Choroid plexus epithelial cell (primary cell): Measurements from ENCODE around the gene MBP.

Source experiments
- DNase-seq: peaks from one replicate; pipeline ENCODE4 v3.0.0-alpha.2; 2010; ENCODE audit warnings: low read depth
- H3K4me3 ChIP-seq: 2 replicates; pipeline ENCODE4 v1.5.1; 2011; ENCODE audit warnings: low read depth, mild to moderate bottlenecking, control low read depth, low read length, moderate library complexity
- TF ChIP-seq, protein P1 (sequence below): conservative IDR thresholded peaks from 2 replicates; pipeline ENCODE4 v1.5.1; 2011; ENCODE audit warnings: low read depth, mild to moderate bottlenecking, control low read depth, inconsistent platforms, low read length, moderate library complexity

MBP gene

DNA sequence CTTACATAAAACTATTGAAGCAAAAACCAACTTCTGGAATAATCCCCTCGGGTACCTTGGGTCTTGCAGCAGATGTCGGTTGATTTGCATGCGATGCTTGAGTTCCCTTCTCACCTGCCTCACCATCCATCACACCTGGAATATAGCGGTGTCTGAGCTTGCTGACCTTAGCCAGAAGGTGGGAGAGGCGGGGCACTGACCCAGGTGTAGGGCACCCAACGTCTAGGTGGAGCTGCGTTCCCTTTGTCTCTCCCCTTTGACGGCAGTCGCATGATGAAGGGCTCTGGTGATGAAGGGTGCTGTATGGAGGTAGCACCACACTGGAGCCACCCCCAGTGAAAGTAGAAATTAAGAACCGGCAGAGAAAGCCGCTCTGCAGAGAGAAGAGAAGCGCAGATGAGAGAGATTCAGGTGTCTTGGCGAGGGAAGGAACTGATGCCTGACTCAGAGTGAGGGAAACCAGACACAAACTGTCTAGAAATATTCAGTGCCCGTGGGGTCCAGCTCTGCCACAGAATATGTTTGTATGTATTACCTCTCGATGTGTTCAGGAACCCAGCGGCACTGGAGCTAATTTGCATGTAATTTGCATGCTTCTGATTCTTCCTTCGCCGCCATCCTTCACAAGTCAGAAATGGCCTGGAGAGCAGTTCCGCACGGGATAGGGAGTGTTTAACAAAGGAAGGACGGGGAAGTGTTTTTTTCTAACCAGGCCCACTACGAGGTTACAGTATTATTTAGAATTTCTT lies 19.4 kb upstream of the MBP start:
- H3K4me3 ChIP-seq, result no peak overlapping the region
- no peak for DNase-seq
- TF ChIP-seq, protein P1, sequence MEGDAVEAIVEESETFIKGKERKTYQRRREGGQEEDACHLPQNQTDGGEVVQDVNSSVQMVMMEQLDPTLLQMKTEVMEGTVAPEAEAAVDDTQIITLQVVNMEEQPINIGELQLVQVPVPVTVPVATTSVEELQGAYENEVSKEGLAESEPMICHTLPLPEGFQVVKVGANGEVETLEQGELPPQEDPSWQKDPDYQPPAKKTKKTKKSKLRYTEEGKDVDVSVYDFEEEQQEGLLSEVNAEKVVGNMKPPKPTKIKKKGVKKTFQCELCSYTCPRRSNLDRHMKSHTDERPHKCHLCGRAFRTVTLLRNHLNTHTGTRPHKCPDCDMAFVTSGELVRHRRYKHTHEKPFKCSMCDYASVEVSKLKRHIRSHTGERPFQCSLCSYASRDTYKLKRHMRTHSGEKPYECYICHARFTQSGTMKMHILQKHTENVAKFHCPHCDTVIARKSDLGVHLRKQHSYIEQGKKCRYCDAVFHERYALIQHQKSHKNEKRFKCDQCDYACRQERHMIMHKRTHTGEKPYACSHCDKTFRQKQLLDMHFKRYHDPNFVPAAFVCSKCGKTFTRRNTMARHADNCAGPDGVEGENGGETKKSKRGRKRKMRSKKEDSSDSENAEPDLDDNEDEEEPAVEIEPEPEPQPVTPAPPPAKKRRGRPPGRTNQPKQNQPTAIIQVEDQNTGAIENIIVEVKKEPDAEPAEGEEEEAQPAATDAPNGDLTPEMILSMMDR, result no peak

DNA sequence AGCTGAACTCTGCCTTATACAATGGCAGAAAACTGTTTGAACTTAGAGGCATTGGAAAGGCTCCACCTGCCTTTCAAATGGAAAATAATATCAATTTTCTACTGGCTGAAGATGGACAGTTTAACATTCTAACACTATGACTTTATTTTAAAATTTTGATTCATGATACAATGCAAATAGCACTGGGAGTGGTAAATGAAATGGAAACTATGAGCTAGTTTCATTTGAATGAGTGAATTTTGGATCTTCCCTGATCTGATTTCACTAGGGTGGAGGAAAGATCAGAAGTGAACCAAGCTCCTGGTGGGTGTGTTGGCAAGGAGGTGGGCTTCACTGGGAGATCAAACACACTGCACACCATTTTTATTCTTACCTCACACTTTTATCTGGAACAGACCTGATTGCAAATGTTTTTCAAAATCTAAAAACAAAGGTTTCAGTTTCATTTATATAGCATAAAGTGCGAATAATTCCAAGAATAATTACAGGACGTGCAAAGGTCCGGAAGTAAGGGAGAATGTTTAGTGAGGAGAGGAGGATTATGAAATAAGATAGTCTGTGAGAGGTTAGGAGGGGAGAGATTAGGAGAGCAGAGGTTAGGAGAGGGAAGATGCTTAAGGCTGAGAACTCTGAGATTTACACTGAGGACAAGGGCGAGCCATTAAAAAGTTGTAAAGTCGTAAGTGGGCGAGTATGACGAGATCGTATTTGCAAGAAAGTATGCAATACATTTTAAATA lies 18.6 kb upstream of the MBP start:
- TF ChIP-seq, protein P1, result no peak
- H3K4me3 ChIP-seq, result no peak overlapping the region
- DNase-seq, result no peak

DNA sequence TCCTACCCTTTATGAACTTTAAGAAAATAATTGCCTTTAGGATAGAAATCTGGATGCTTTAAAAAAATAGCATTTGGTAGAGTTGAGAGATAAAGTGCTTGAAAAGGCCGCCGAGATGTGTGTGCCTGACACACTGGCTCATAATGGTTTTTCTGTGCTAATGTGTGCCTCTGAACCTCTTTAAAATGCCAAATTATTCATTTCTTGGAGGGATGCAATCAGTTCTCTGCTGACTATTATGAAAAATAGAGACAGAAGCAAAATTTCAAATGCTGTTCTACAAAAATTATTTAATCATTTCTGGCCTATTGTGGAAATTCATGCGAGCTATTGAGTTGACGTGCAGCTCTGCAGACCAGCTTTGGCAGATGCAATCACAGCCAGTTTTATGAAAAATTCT lies 18.0 kb upstream of the MBP start:
- TF ChIP-seq, protein P1, result no peak

DNA sequence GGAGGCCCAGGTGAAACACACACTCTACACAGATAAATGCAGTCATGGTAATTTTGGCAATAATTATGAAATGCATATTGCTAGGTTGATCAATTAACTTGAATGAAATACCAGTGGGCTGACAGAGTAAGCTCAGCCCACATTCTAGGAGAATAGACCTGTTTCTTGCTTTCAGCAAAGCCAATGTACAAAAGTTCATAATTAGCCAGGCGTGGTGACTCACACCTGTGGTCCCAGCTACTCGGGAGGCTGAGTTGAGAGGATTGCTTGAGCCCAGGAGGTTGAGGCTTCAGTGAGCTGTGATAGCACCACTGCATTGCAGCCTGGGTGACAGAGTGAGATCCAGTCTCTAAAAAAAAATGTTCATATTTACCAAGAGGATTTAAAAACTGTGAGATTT lies 15.7 kb upstream of the MBP start:
- no peak overlapping the region for H3K4me3 ChIP-seq
- no peak for DNase-seq
- TF ChIP-seq, protein P1, result no peak

More for the DNA sequence above, 18.0 kb upstream of the MBP start:
- DNase-seq, result no peak
- no peak overlapping the region for H3K4me3 ChIP-seq

DNA sequence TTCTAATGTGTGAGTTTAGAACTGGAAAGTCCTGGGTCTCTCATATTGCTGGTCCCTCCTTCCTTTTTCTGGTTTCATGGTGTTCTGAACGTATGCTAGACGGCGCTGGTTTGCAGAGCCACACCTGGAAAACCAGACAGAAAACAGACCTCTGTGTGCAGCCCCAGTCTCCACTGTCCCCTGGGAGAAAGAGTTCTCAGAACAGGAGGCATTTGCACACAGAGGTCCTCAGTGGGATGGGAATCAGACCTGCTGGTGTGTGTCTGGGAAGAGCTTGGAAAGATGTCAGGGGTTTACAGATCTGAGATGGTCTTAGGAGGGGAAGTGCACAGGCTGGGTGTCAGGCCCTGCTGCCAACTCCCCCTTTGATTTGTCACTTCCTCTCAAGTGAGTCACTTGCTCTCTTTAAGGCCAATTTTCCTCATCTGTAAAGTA lies 14.9 kb upstream of the MBP start:
- TF ChIP-seq, protein P1, result no peak
- no peak for DNase-seq
- no peak overlapping the region for H3K4me3 ChIP-seq

DNA sequence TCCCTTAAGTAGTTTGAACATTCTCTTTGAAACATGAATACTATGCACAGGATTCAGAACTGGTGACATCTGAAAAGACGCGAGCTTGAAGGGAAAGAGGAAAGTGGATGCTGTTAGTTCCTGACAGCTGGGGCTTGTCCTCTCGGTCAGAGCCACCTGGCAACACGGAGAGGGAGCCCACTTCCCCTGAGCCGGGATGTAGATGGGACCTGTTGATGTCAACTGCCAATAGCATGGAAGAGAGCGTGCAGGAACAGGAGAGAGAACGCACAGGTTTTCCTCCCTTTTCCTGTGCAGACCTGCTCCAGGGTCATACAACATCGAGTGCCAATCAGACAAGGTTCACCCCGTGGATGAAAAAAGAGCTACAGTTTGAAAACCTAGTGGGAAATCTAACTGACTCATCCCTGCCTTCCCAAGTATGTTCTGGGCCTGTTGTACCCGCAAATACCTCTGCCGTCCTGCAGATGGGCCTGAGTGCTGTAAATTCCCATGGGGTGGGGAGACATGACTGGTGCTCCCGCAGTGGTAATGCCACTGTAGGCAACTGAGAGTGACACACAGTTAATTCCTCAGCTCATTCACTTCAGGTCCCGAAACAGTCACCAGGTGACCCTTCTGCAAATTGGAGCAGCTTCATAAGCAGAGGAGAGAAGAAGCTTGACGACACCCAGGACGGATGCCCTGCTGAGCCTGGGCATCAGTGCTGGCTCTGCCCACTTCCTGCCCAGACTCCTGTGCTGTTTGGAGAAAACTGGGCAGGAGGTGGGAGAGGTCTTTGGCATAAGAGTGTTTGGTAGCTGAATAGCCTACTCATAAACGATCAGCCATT lies 13.9 kb upstream of the MBP start:
- TF ChIP-seq, protein P1, result no peak

More for the DNA sequence above, 13.9 kb upstream of the MBP start:
- no peak overlapping the region for H3K4me3 ChIP-seq
- DNase-seq, result no peak
